ENCODE measurements around the gene DUSP18.
"Not testable (repeated sequence)": the region's sequence is repeated elsewhere in the genome, so short reads cannot be mapped to it uniquely, and the experiment has no call there.

DUSP18 gene

DNA sequence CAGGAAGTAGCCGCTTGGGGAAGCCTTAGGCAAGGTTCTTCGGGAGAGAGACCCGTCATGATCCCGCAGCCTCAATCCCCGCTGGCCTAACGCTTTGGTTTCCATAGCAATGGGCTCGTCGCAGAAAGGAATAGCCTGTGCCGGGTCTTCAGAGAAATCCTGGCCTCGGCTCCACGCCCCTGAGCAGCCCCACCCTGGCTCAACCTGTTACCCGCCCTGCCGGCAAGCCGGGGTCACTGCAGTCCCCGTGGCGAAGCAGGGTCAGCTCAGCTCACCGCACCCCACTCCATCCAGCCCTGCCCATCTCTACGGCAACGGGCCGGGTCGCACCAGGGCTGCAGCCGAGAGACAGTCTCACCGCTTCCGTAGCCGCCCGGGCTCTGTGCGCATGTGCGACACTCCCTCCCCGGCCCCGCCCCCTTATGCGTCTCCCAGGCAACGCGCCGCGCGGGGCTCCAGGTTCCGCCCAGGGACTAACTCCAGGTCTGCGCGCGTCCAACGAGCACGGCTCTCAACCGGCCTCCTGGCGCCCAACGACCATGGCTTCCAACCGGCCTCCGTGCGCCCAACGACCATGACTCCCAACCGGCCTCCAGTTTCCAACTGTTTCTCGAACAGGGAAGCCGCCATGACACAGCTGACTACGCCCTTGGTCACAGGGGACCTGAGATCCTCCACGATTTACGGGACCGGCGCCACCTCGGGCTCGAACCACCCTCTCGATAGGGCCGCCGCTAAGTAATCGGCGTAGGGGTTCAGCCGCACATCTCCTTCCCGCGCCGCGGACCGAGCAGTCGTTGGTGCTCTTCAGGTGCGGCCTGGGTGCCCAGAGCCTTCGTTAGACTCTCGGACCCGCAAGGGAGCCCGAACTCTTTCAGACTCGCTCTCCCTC is at the start of gene DUSP18:
TSS of gene DUSP18 (minus strand) at position 382 of the 892 bp plus-strand sequence. CDS start 3,872 bp downstream, outside the sequence.
- peak; percentile 27 for DNase-seq (ENCODE audit: low read depth)

DNA sequence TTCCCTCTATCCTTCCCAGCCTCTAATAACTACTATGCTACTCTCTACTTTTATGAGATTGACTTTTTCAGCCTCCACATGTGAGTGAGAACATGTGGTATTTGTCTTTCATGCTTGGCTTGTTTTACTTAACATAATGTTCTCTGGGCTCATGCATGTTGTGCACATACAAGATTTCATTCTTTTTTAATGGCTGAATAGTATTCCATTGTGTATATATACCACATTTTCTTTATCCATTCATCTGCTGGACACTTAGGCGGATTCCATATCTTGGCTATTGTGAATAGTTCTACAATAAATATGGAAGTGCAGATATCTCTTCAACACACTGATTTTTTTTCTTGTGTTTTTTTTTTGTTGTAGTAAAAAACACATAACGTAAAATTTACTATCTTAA is 46.4 kb upstream of the DUSP18 start:
- no peak for DNase-seq (ENCODE audit: low read depth)

- no peak for DNase-seq (ENCODE audit: low read depth)
Measured at GRCh38 chr22:30712094-30712493, 44.4 kb upstream of the DUSP18 start.

GRCh38 chr22:30709980-30710379 is 42.3 kb upstream of the DUSP18 start:
- DNase-seq (ENCODE audit: low read depth): not testable (repeated sequence)

DNA sequence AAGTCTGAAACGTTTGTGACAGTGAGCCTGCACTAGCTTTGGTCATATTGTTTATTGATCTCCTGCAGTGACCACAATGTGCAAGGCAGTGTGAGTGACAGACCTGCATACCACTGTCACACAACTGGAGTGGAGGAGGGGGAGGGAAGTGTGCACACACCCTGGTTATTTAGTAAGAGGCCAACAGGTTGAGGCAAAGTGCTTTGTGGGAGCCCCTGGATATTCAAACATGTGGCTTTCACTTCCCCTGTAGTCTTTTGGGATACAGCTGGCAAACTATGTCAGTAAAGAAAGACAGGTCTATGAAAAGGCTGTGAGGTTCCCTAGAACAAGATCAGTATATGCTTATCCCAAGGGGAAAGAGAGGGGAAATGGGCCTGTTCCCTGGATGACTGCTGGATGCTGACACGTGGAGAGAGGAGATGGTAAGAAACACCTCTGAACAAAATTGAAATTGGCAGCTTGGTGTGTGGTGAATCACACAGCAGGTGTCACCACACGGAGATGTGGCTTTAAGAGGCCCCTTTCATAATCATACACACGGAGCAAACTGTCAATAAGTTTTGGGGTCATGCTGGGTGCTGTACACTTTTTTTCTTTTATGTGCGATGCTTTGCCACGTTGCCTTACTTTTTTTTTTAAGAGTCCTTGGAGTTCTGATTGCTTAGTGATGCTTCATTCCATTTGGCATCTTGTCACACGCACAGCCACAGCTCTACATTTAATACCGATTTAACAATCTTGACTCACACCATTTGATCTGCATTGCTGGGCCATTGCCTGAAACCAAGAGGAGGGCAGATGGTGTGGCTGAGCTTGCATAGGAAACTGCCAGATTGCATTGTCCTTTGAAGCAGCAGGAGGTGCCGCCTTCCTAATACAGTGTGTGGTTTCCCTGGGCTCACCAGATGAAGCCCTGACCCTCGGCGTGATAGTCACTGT is 38.3 kb upstream of the DUSP18 start:
- no peak for DNase-seq (ENCODE audit: low read depth)

- no peak for DNase-seq (ENCODE audit: low read depth)
Measured at GRCh38 chr22:30704978-30705377, 37.3 kb upstream of the DUSP18 start.

- no peak for DNase-seq (ENCODE audit: low read depth)
Measured at GRCh38 chr22:30702856-30703255, 35.2 kb upstream of the DUSP18 start.

DNA sequence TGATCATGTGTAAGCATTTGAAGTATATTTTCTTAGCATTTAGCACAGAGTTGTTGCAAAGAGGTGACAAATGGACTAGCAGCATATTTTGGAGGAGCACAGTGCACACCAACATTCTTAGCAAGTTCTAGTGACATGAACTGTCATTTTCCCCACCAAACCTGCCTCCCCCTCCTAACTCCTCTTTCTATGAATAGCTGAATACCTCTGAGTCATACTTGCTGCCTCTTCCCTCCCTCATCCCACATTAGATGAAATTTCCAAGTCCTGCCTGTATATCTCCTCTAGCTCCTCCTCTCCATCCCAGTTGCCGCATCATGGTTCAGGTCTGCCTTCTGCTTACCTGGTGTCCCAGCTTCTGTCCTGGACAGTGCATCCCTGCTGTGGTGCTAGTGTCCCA is 34.2 kb upstream of the DUSP18 start:
- no peak for DNase-seq (ENCODE audit: low read depth)

GRCh38 chr22:30697975-30698374 is 30.3 kb upstream of the DUSP18 start:
- no peak for DNase-seq (ENCODE audit: low read depth)

- DNase-seq (ENCODE audit: low read depth): no peak
Measured at GRCh38 chr22:30695871-30696655, 28.4 kb upstream of the DUSP18 start.

GRCh38 chr22:30695351-30695851 is 27.7 kb upstream of the DUSP18 start:
- no peak for DNase-seq (ENCODE audit: low read depth)

DNA sequence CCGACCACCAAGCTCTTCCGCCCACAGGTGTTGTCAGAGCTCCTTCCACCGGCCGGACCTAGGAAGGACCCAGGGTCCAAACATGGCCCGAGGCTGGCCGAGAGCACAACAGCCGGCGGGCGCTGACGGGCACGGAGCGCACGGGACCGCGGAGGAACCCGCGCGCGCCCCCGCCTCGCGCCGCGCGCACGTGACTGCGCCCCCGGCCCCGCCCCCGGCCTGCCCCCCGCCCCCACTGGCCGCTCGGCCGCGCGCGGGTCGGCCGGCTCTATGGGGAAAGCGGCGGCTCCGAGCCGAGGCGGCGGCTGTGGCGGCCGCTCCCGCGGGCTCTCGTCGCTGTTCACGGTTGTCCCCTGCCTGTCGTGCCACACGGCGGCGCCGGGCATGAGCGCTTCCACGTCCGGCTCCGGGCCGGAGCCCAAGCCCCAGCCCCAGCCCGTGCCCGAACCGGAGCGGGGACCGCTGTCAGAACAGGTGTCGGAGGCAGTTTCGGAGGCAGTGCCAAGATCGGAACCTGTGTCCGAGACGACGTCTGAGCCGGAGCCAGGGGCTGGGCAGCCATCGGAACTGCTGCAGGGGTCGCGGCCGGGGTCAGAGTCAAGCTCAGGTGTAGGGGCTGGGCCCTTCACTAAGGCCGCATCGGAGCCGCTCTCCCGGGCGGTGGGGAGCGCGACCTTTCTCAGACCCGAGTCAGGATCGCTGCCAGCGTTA is 27.1 kb upstream of the DUSP18 start, which contains the start of gene OSBP2:
TSS of gene OSBP2 (plus strand) at position 235 of the 711 bp plus-strand sequence. CDS start at position 271, 36 bp downstream.
- DNase-seq (ENCODE audit: low read depth): no peak

DNA sequence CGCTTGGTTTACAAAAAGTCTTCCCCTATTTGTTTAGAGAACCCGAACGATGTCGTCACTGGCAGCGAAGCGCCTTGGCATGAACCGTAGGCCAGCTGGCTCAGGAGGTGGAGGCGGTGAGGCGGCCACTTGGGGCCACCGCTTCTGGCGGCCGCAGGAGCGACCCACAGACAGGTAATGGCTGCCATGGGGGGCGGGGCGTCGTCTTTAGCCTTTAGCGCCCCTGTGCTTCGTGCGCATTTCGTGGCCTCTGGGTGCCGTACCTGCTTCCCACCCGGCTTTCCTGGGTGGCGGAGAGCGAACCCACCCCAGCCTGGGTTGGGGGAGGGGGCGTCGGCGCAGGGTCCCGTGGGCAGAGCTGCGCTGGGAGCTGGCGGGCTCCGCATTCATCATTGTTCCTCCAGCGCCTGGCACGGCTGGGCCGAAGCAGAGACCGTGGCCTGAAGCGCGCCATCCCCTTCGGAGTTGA is 26.5 kb upstream of the DUSP18 start:
- DNase-seq (ENCODE audit: low read depth): no peak

GRCh38 chr22:30691204-30691603 is 23.5 kb upstream of the DUSP18 start:
- DNase-seq (ENCODE audit: low read depth): no peak

GRCh38 chr22:30689622-30690021 is 21.9 kb upstream of the DUSP18 start:
- DNase-seq (ENCODE audit: low read depth): no peak

GRCh38 chr22:30687358-30687757 is 19.7 kb upstream of the DUSP18 start:
- no peak for DNase-seq (ENCODE audit: low read depth)

DNA sequence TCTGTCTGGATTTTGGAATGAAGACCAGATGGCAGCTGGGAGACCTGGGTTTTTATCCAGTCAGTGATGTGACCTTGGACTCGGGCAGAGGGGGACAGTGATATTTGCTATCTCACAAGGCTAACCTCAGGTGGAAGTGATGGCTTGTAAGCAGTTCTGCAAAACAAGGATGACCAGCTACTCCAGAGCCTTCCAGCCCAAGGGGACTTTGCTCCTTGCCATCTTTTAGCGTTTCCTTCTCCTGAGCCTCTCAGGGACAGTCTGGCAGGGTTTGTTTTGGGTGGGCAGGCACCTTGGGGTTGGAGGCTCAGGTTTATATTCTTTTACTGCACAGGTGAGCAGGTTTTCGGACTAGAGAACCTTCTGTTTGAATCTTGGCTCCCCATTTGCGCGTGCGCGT is 17.5 kb upstream of the DUSP18 start:
- no peak for DNase-seq (ENCODE audit: low read depth)

- DNase-seq (ENCODE audit: low read depth): no peak
Measured at GRCh38 chr22:30681831-30682230, 14.2 kb upstream of the DUSP18 start.

DNA sequence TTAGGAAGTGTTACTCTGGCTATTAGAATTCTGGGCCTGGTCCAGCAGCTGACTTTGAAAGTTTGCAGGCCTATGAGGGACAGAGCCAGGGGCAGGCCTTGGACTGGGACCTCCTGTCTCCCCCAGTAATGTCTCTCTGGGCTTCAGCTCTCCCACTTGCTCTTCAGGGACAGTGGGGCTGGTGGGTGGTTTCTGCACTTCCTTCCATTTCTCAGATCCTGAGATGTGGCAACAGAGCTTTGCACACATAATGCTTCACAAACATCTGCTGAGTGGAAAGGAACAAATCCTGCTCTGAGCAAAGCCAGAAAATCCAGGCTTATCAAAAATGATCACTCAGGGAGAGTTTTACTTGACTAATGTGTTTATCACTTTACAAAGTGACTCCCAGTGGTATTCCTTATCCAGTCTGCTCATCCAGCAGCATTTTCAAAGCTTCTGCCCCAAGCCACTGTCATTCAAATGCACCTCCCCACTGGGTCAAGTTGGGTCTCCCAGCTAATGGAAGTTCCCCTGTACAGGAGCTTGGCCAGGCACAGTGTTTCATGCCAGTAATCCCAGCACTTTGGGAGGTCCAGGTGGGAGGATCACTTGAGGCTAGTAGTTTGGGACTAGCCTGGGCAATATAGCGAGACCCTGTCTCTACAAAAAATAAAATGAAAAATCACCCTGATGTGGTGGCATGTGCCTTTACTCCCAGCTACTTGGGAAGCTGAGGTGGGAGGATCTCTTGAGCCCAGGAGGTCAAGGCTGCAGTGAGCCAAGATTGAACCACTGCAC is 13.5 kb upstream of the DUSP18 start:
- no peak for DNase-seq (ENCODE audit: low read depth)
